KG1 (cell line): ENCODE data around the gene FGFBP1.
"Not testable (repeated sequence)": the region's sequence is repeated elsewhere in the genome, so short reads cannot be mapped to it uniquely, and the experiment has no call there.

Experiments
- DNase-seq: peaks from one replicate; lab custom pipeline; 2025; lab: John Stamatoyannopoulos, UW

The FGFBP1 gene

GRCh38 chr4:15945516-15945915 lies 7.0 kb upstream of the FGFBP1 start:
- no peak for DNase-seq

- DNase-seq: no peak
These were observed 6.4 kb upstream of the FGFBP1 start for GRCh38 chr4:15944895-15945294.

- no peak for DNase-seq
These were observed 3.7 kb upstream of the FGFBP1 start for GRCh38 chr4:15942283-15942682.

GRCh38 chr4:15938182-15938581 lies 358 bp downstream of the FGFBP1 start:
- no peak for DNase-seq

- DNase-seq: no peak
These were observed 2.0 kb downstream of the FGFBP1 start for GRCh38 chr4:15936495-15936894.

- DNase-seq: no peak
These were observed 2.8 kb downstream of the FGFBP1 start for GRCh38 chr4:15935504-15936402.

- DNase-seq: no peak
These were observed 4.3 kb downstream of the FGFBP1 start for GRCh38 chr4:15934259-15934658.

- no peak for DNase-seq
These were observed 6.9 kb downstream of the FGFBP1 start for GRCh38 chr4:15931451-15932210.

- DNase-seq: no peak
These were observed 8.2 kb downstream of the FGFBP1 start for GRCh38 chr4:15930314-15930713.

GRCh38 chr4:15929540-15929939 lies 9.0 kb downstream of the FGFBP1 start:
- DNase-seq: no peak

GRCh38 chr4:15928883-15929282 lies 9.7 kb downstream of the FGFBP1 start:
- DNase-seq: no peak

- no peak for DNase-seq
These were observed 12.1 kb downstream of the FGFBP1 start for GRCh38 chr4:15926486-15926885.

- DNase-seq: no peak
These were observed 12.7 kb downstream of the FGFBP1 start for GRCh38 chr4:15925830-15926229.

- no peak for DNase-seq
These were observed 17.0 kb downstream of the FGFBP1 start for GRCh38 chr4:15921592-15921932.

- no peak for DNase-seq
These were observed 17.6 kb downstream of the FGFBP1 start for GRCh38 chr4:15920723-15921591.

- DNase-seq: no peak
These were observed 19.9 kb downstream of the FGFBP1 start for GRCh38 chr4:15918484-15919129.

GRCh38 chr4:15917297-15917696 lies 21.2 kb downstream of the FGFBP1 start:
- DNase-seq: no peak

- DNase-seq: not testable (repeated sequence)
These were observed 22.2 kb downstream of the FGFBP1 start for GRCh38 chr4:15916358-15916757.

- DNase-seq: no peak
These were observed 23.8 kb downstream of the FGFBP1 start for GRCh38 chr4:15914736-15915135.

- DNase-seq: no peak
These were observed 24.2 kb downstream of the FGFBP1 start for GRCh38 chr4:15914291-15914690.

GRCh38 chr4:15913631-15913970 lies 24.9 kb downstream of the FGFBP1 start:
- DNase-seq: no peak
